Uterus (tissue), 4 donors: Measurements from ENCODE around the gene NFIA. TPM values are rescaled to one million over a fixed set of nuclear protein-coding genes. Genes with fewer than 3 reads are reported as not detected.

ENCODE experiments used
- DNase-seq, 2 donors: peaks; one replicate each; pipeline ENCODE4 v3.0.0-alpha.2; 2019 to 2020
- H3K27ac ChIP-seq, 2 donors: fragments of 200-600 bp; sonication (generic); 1 replicate in 1 of 2; 2 replicates in 1 of 2; pipeline ENCODE4 v1.5.1; 2016 to 2018
- H3K27me3 ChIP-seq, 2 donors: fragments of 200-600 bp; sonication (generic); one replicate each; pipeline ENCODE4 v1.5.1; 2018 to 2019; ENCODE audit warnings: control low read depth in 1 of 2
- H3K36me3 ChIP-seq, 2 donors: fragments of 200-600 bp; sonication (generic); one replicate each; pipeline ENCODE4 v1.5.1; 2019; ENCODE audit warnings: control low read depth in 1 of 2
- H3K4me1 ChIP-seq, 2 donors: fragments of 200-600 bp; sonication (generic); one replicate each; pipeline ENCODE4 v1.5.1; 2018 to 2019; ENCODE audit warnings: control low read depth in 1 of 2
- H3K4me3 ChIP-seq, 2 donors: fragments of 200-600 bp; sonication (generic); 1 replicate in 1 of 2; 2 replicates in 1 of 2; pipeline ENCODE4 v1.5.1; 2018 to 2019; ENCODE audit warnings: mild to moderate bottlenecking in 1 of 2
- H3K9me3 ChIP-seq, 2 donors: fragments of 200-600 bp; sonication (generic); one replicate each; pipeline ENCODE4 v1.5.1; 2019; ENCODE audit warnings: control low read depth in 1 of 2
- CTCF ChIP-seq, 4 experiments: fragments of 200-600 bp in 2 of 4; fragments of 450-650 bp in 2 of 4; sonication (generic) in 2 of 4; IDR thresholded peaks; one replicate each; pipeline ENCODE4 v1.5.1; 2016 to 2019; ENCODE audit warnings: antibody characterized with exemption in 4 of 4, mild to moderate bottlenecking in 2 of 4, moderate library complexity in 1 of 4
- POLR2A ChIP-seq, 2 donors: fragments of 450-650 bp; IDR thresholded peaks; one replicate each; pipeline ENCODE4 v1.6.1; 2016; ENCODE audit warnings: antibody characterized with exemption in 2 of 2, mild to moderate bottlenecking in 1 of 2, moderate library complexity in 1 of 2
- intact Hi-C: fragments of 100-400 bp; cut with DNase I; formaldehyde crosslinking; loops from one replicate; pipeline ENCODE4 v1.15.1; 2023; ENCODE audit warnings: low total_unique reads
- total RNA-seq, 4 donors: library from RNA; depleted of rRNA in 3 of 4; stranded (reverse); fragments of >200 nt in 3 of 4; gene quantifications; one replicate each; pipeline versions ENCODE4 v1.1.0 to v1.2.4, GENCODE V29; 2014 to 2023
- donor health status: DM: yes; HTN: yes; CAD: no.

The NFIA gene
- total RNA-seq, 4 donors from 2014 or later = 49.2 to 116 (median 64.9) TPM

- TF ChIP-seq CTCF (IDR thresholded peaks at IDR 0.05) = no peak
- TF ChIP-seq POLR2A (IDR thresholded peaks at IDR 0.05) = no peak
- no peak overlapping the region for H3K27ac ChIP-seq
- H3K27me3 ChIP-seq = no peaks in the 10 kb centered on the region
- intact Hi-C loops = no loop called here
- no peaks in the 10 kb centered on the region for H3K9me3 ChIP-seq
- H3K36me3 ChIP-seq = no peaks in the 10 kb centered on the region
- no peak for DNase-seq
- H3K4me3 ChIP-seq = no peak overlapping the region
- H3K4me1 ChIP-seq = peaks cover 7 to 17% of the 10 kb centered on the region in 2 donors
Measured at GRCh38 chr1:61174060-61174795, 91.9 kb downstream of the NFIA start.

- Histone ChIP-seq H3K4me3 (no peak overlapping the region), H3K27me3 (no peaks in the 10 kb centered on the region), H3K4me1 (peaks cover 7 to 13% of the 10 kb centered on the region in 2 donors), H3K36me3 (no peaks in the 10 kb centered on the region), H3K27ac (no peak overlapping the region), H3K9me3 (no peaks in the 10 kb centered on the region)
- intact Hi-C loops = no loop called here
- no peak for TF ChIP-seq CTCF (IDR thresholded peaks at IDR 0.05)
- no peak for TF ChIP-seq POLR2A (IDR thresholded peaks at IDR 0.05)
- DNase-seq = no peak
Measured at GRCh38 chr1:61175976-61176375, 93.6 kb downstream of the NFIA start.

GRCh38 chr1:61181067-61182038, 99.0 kb downstream of the NFIA start:
- Histone ChIP-seq H3K27ac (peak overlapping the region in 1 of 2 donors; percentile 84), H3K27me3 (no peaks in the 10 kb centered on the region), H3K9me3 (no peaks in the 10 kb centered on the region), H3K36me3 (no peaks in the 10 kb centered on the region), H3K4me3 (no peak overlapping the region), H3K4me1 (peaks cover 7 to 14% of the 10 kb centered on the region in 2 donors)
- intact Hi-C loops = no loop called here
- TF ChIP-seq CTCF (IDR thresholded peaks at IDR 0.05) (no peak), POLR2A (IDR thresholded peaks at IDR 0.05) (no peak)
- DNase-seq = no peak

- H3K4me1 ChIP-seq = peaks cover 7 to 14% of the 10 kb centered on the region in 2 donors
- no peaks in the 10 kb centered on the region for H3K27me3 ChIP-seq
- TF ChIP-seq CTCF (IDR thresholded peaks at IDR 0.05) (no peak), POLR2A (IDR thresholded peaks at IDR 0.05) (no peak)
- intact Hi-C loops = no loop called here
- peak overlapping the region; percentile 80 to 84 for H3K27ac ChIP-seq
- DNase-seq = no peak
- H3K4me3 ChIP-seq = no peak overlapping the region
- H3K36me3 ChIP-seq = no peaks in the 10 kb centered on the region
- no peaks in the 10 kb centered on the region for H3K9me3 ChIP-seq
Measured at GRCh38 chr1:61182049-61182448, 99.7 kb downstream of the NFIA start.

- intact Hi-C loops = no loop called here
- Histone ChIP-seq H3K4me1 (peaks cover 7 to 14% of the 10 kb centered on the region in 2 donors), H3K9me3 (no peaks in the 10 kb centered on the region), H3K36me3 (no peaks in the 10 kb centered on the region), H3K27me3 (no peaks in the 10 kb centered on the region), H3K27ac (peak overlapping the region; percentile 80 to 84), H3K4me3 (no peak overlapping the region)
- no peak for DNase-seq
- TF ChIP-seq CTCF (IDR thresholded peaks at IDR 0.05) (no peak), POLR2A (IDR thresholded peaks at IDR 0.05) (no peak)
Measured at GRCh38 chr1:61182480-61182879, 100.1 kb downstream of the NFIA start.
